ENCODE data around the gene GPR137C.

GRCh38 chr14:52649511-52649910 lies 96.9 kb downstream of the GPR137C start:
- no peak for TF ChIP-seq CTCF (IDR thresholded peaks at IDR 0.05)
- TF ChIP-seq POLR2A (IDR thresholded peaks at IDR 0.05): no peak

Measured in uterus (tissue), 2 donors.